H1 (cell line): Measurements from ENCODE around the gene GREM2.

Source experiments
- CTCF ChIP-seq, 3 experiments: IDR thresholded peaks; 1 replicate in 2 of 3; 2 replicates in 1 of 3; pipeline versions ENCODE4 v1.5.1 to v1.6.1; 2011; ENCODE audit warnings: low read length in 3 of 3, mild to moderate bottlenecking in 3 of 3, inconsistent platforms in 2 of 3, low read depth in 1 of 3, moderate library complexity in 1 of 3; ENCODE audit not compliant: insufficient read depth in 1 of 3; ENCODE audit errors: control extremely low read depth in 1 of 3
- MAX ChIP-seq: IDR thresholded peaks from 2 replicates; pipeline ENCODE4 v1.6.1; 2012; ENCODE audit warnings: inconsistent platforms
- NRF1 ChIP-seq: IDR thresholded peaks from 2 replicates; pipeline ENCODE4 v1.6.1; 2011; ENCODE audit warnings: mild to moderate bottlenecking, low read depth, low read length, improper control_type of control experiment
- POLR2A ChIP-seq, 2 experiments: IDR thresholded peaks; 1 replicate in 1 of 2; 2 replicates in 1 of 2; pipeline ENCODE4 v1.6.1; 2011; ENCODE audit warnings: low read depth in 2 of 2, low read length in 2 of 2, mild to moderate bottlenecking in 2 of 2; ENCODE audit errors: control extremely low read depth in 1 of 2
- POLR2AphosphoS5 ChIP-seq: IDR thresholded peaks from 2 replicates; pipeline ENCODE4 v1.6.1; 2011; ENCODE audit warnings: low read depth, low read length
- RAD21 ChIP-seq, 2 experiments: IDR thresholded peaks in 1 of 2; conservative IDR thresholded peaks in 1 of 2; 2 replicates each; pipeline ENCODE4 v1.6.1; 2011; ENCODE audit warnings: low read depth in 2 of 2, low read length in 2 of 2, improper control_type of control experiment in 1 of 2, inconsistent platforms in 1 of 2, mild to moderate bottlenecking in 1 of 2, moderate library complexity in 1 of 2
- SP1 ChIP-seq: IDR thresholded peaks from 2 replicates; pipeline ENCODE4 v1.6.1; 2011; ENCODE audit warnings: low read depth, low read length
- SUZ12 ChIP-seq: fragments of 200-600 bp; sonication (generic); IDR thresholded peaks from 2 replicates; pipeline ENCODE4 v1.6.1; 2012; ENCODE audit warnings: mild to moderate bottlenecking, inconsistent platforms, low read length, moderate library complexity, mixed read lengths
- TAF1 ChIP-seq: IDR thresholded peaks from 2 replicates; pipeline ENCODE4 v1.6.1; 2011; ENCODE audit warnings: mild to moderate bottlenecking, low read depth, low read length
- YY1 ChIP-seq: IDR thresholded peaks from 2 replicates; pipeline ENCODE4 v1.6.1; 2011; ENCODE audit warnings: low read depth, mild to moderate bottlenecking, low read length

GRCh38 chr1:240618946-240619345, 7.0 kb upstream of the GREM2 start:
- no peak for TF ChIP-seq SUZ12
- no peak for TF ChIP-seq CTCF (IDR thresholded peaks at IDR 0.05; ENCODE audit: control extremely low read depth in 1 of 3, insufficient read depth in 1 of 3, low read depth in 1 of 3, low read length in 3 of 3)
- TF ChIP-seq YY1, result no peak
- no peak for TF ChIP-seq MAX
- no peak for TF ChIP-seq SP1
- no peak for TF ChIP-seq POLR2A (IDR thresholded peaks at IDR 0.05; ENCODE audit: control extremely low read depth in 1 of 2, low read depth in 2 of 2, low read length in 2 of 2)
- no peak for TF ChIP-seq NRF1
- TF ChIP-seq POLR2AphosphoS5, result no peak
- no peak for TF ChIP-seq TAF1
- TF ChIP-seq RAD21 (IDR thresholded peaks at IDR 0.05 in 1 of 2, conservative IDR thresholded peaks at IDR 0.05 in 1 of 2; ENCODE audit: low read depth in 2 of 2, low read length in 2 of 2), result no peak
